Measurements from ENCODE around the gene TJP1. TPM values are rescaled to one million over a fixed set of nuclear protein-coding genes. Genes with fewer than 3 reads are reported as not detected.

The TJP1 gene
- total RNA-seq (36.0 TPM), polyA plus RNA-seq (ENCODE audit: insufficient read depth in 1 of 8, insufficient read length in 8 of 8, low replicate concordance in 1 of 8) (10 to 100 TPM; 40.5 to 57.6 (median 45.0) TPM)
- long read RNA-seq, donor 1 = 0 reads
- long read RNA-seq, donor 2 = 0 reads
- long read RNA-seq, donor 3, partial matches to known transcripts = 5 of 6 reads
- long read RNA-seq, donor 3, other reads (novel, unspliced or antisense) = 0 of 6 reads
- long read RNA-seq, donor 4 = 0 reads
- long read RNA-seq, donor 5, full-length matches to known transcripts = 3 of 15 reads
- long read RNA-seq, donor 5, partial matches to known transcripts = 12 of 15 reads
- long read RNA-seq, donor 5, other reads (novel, unspliced or antisense) = 0 of 15 reads
- long read RNA-seq, donor 6 = 0 reads
- long read RNA-seq, donor 7 = 0 reads
- long read RNA-seq, donor 8, partial matches to known transcripts = 6 of 7 reads
- long read RNA-seq, donor 8, other reads (novel, unspliced or antisense) = 0 of 7 reads
- long read RNA-seq, donor 9, partial matches to known transcripts = 6 of 6 reads
- long read RNA-seq, donor 9, other reads (novel, unspliced or antisense) = 0 of 6 reads
- long read RNA-seq, donor 10, partial matches to known transcripts = 7 of 11 reads
- long read RNA-seq, donor 10, other reads (novel, unspliced or antisense) = 0 of 11 reads
- long read RNA-seq, donor 11, partial matches to known transcripts = 5 of 6 reads
- long read RNA-seq, donor 11, other reads (novel, unspliced or antisense) = 0 of 6 reads

GRCh38 chr15:29822100-29822683, at the start of gene TJP1:
Gene TJP1 (minus strand): TSS chr15:29822468. CDS start chr15:29822028, 440 bp downstream.
- no peaks in the 10 kb centered on the region for H3K9me3 ChIP-seq (replicated peaks; ENCODE audit: control insufficient read depth, low read depth, low read length)
- under 1% methylated on average over 49 of the region's 80 CpGs for WGBS (ENCODE audit: insufficient coverage)
- peak; percentile 90 for DNase-seq
- H3K4me1 ChIP-seq (ENCODE audit: control insufficient read depth, insufficient read depth, low read length) = peaks cover 3% of the 10 kb centered on the region
- H3K27me3 ChIP-seq (ENCODE audit: control insufficient read depth, insufficient read depth, low read length) = peaks cover 4% of the 10 kb centered on the region
- H3K36me3 ChIP-seq (ENCODE audit: control insufficient read depth, insufficient read depth, low read length) = no peaks in the 10 kb centered on the region
- peak within 1 kb of the TSS; percentile 75 for H3K4me3 ChIP-seq (ENCODE audit: low read length)
- H3K27ac ChIP-seq (ENCODE audit: low read length) = peak within 1 kb of the TSS; percentile 92

GRCh38 chr15:29871401-29871800, 49.1 kb upstream of the TJP1 start:
- WGBS (ENCODE audit: insufficient coverage) = 74% methylated on average over 19 of the region's 19 CpGs
- no peaks in the 10 kb centered on the region for H3K9me3 ChIP-seq (replicated peaks; ENCODE audit: control insufficient read depth, low read depth, low read length)
- no peaks in the 10 kb centered on the region for H3K36me3 ChIP-seq (ENCODE audit: control insufficient read depth, insufficient read depth, low read length)
- H3K4me3 ChIP-seq (ENCODE audit: low read length) = no peak overlapping the region
- no peaks in the 10 kb centered on the region for H3K27me3 ChIP-seq (ENCODE audit: control insufficient read depth, insufficient read depth, low read length)
- peaks cover 2% of the 10 kb centered on the region for H3K4me1 ChIP-seq (ENCODE audit: control insufficient read depth, insufficient read depth, low read length)
- peak overlapping the region; percentile 1 for H3K27ac ChIP-seq (ENCODE audit: low read length)
- DNase-seq = peak; percentile 36

- WGBS (ENCODE audit: insufficient coverage) = 55% methylated on average over 4 of the region's 11 CpGs
Measured at GRCh38 chr15:29870495-29871151, 48.4 kb upstream of the TJP1 start.

GRCh38 chr15:29867241-29868000, 45.2 kb upstream of the TJP1 start:
- peaks cover 2% of the 10 kb centered on the region for H3K4me1 ChIP-seq (ENCODE audit: control insufficient read depth, insufficient read depth, low read length)
- no peak overlapping the region for H3K27ac ChIP-seq (ENCODE audit: low read length)
- H3K4me3 ChIP-seq (ENCODE audit: low read length) = no peak overlapping the region
- H3K27me3 ChIP-seq (ENCODE audit: control insufficient read depth, insufficient read depth, low read length) = no peaks in the 10 kb centered on the region
- no peaks in the 10 kb centered on the region for H3K36me3 ChIP-seq (ENCODE audit: control insufficient read depth, insufficient read depth, low read length)
- H3K9me3 ChIP-seq (replicated peaks; ENCODE audit: control insufficient read depth, low read depth, low read length) = no peaks in the 10 kb centered on the region
- WGBS (ENCODE audit: insufficient coverage) = 78% methylated on average over 1 of the region's 3 CpGs
- DNase-seq = no peak

More at GRCh38 chr15:29870495-29871151, 48.4 kb upstream of the TJP1 start:
- Histone ChIP-seq H3K27ac (ENCODE audit: low read length) (peak overlapping the region; percentile 9), H3K4me1 (ENCODE audit: control insufficient read depth, insufficient read depth, low read length) (peaks cover 2% of the 10 kb centered on the region), H3K27me3 (ENCODE audit: control insufficient read depth, insufficient read depth, low read length) (no peaks in the 10 kb centered on the region), H3K4me3 (ENCODE audit: low read length) (no peak overlapping the region), H3K9me3 (replicated peaks; ENCODE audit: control insufficient read depth, low read depth, low read length) (no peaks in the 10 kb centered on the region), H3K36me3 (ENCODE audit: control insufficient read depth, insufficient read depth, low read length) (no peaks in the 10 kb centered on the region)
- DNase-seq = peak; percentile 54

GRCh38 chr15:29866337-29866736, 44.1 kb upstream of the TJP1 start:
- peaks cover under 1% of the 10 kb centered on the region for H3K4me1 ChIP-seq (ENCODE audit: control insufficient read depth, insufficient read depth, low read length)
- no peaks in the 10 kb centered on the region for H3K36me3 ChIP-seq (ENCODE audit: control insufficient read depth, insufficient read depth, low read length)
- H3K27ac ChIP-seq (ENCODE audit: low read length) = no peak overlapping the region
- no peaks in the 10 kb centered on the region for H3K9me3 ChIP-seq (replicated peaks; ENCODE audit: control insufficient read depth, low read depth, low read length)
- no CpG with 5 or more reads among the region's 1 CpG for WGBS (ENCODE audit: insufficient coverage)
- H3K4me3 ChIP-seq (ENCODE audit: low read length) = no peak overlapping the region
- no peak for DNase-seq
- H3K27me3 ChIP-seq (ENCODE audit: control insufficient read depth, insufficient read depth, low read length) = no peaks in the 10 kb centered on the region

GRCh38 chr15:29864501-29864900, 42.2 kb upstream of the TJP1 start:
- Histone ChIP-seq H3K9me3 (replicated peaks; ENCODE audit: control insufficient read depth, low read depth, low read length) (no peaks in the 10 kb centered on the region), H3K27ac (ENCODE audit: low read length) (no peak overlapping the region), H3K27me3 (ENCODE audit: control insufficient read depth, insufficient read depth, low read length) (no peaks in the 10 kb centered on the region), H3K4me3 (ENCODE audit: low read length) (no peak overlapping the region), H3K4me1 (ENCODE audit: control insufficient read depth, insufficient read depth, low read length) (no peaks in the 10 kb centered on the region), H3K36me3 (ENCODE audit: control insufficient read depth, insufficient read depth, low read length) (no peaks in the 10 kb centered on the region)
- no peak for DNase-seq
- WGBS (ENCODE audit: insufficient coverage) = no CpG with 5 or more reads among the region's 4 CpGs

GRCh38 chr15:29863438-29863837, 41.2 kb upstream of the TJP1 start:
- no peaks in the 10 kb centered on the region for H3K36me3 ChIP-seq (ENCODE audit: control insufficient read depth, insufficient read depth, low read length)
- H3K27ac ChIP-seq (ENCODE audit: low read length) = no peak overlapping the region
- WGBS (ENCODE audit: insufficient coverage) = 80% methylated on average over 1 of the region's 4 CpGs
- no peaks in the 10 kb centered on the region for H3K27me3 ChIP-seq (ENCODE audit: control insufficient read depth, insufficient read depth, low read length)
- H3K4me1 ChIP-seq (ENCODE audit: control insufficient read depth, insufficient read depth, low read length) = no peaks in the 10 kb centered on the region
- no peak for DNase-seq
- no peaks in the 10 kb centered on the region for H3K9me3 ChIP-seq (replicated peaks; ENCODE audit: control insufficient read depth, low read depth, low read length)
- H3K4me3 ChIP-seq (ENCODE audit: low read length) = no peak overlapping the region

GRCh38 chr15:29862271-29862670, 40.0 kb upstream of the TJP1 start:
- Histone ChIP-seq H3K27ac (ENCODE audit: low read length) (no peak overlapping the region), H3K27me3 (ENCODE audit: control insufficient read depth, insufficient read depth, low read length) (no peaks in the 10 kb centered on the region), H3K4me1 (ENCODE audit: control insufficient read depth, insufficient read depth, low read length) (no peaks in the 10 kb centered on the region), H3K9me3 (replicated peaks; ENCODE audit: control insufficient read depth, low read depth, low read length) (no peaks in the 10 kb centered on the region), H3K36me3 (ENCODE audit: control insufficient read depth, insufficient read depth, low read length) (no peaks in the 10 kb centered on the region), H3K4me3 (ENCODE audit: low read length) (no peak overlapping the region)
- DNase-seq = no peak
- no CpG with 5 or more reads among the region's 2 CpGs for WGBS (ENCODE audit: insufficient coverage)

- WGBS (ENCODE audit: insufficient coverage) = no CpG with 5 or more reads among the region's 2 CpGs
- no peaks in the 10 kb centered on the region for H3K9me3 ChIP-seq (replicated peaks; ENCODE audit: control insufficient read depth, low read depth, low read length)
- H3K36me3 ChIP-seq (ENCODE audit: control insufficient read depth, insufficient read depth, low read length) = no peaks in the 10 kb centered on the region
- no peaks in the 10 kb centered on the region for H3K4me1 ChIP-seq (ENCODE audit: control insufficient read depth, insufficient read depth, low read length)
- DNase-seq = no peak
- no peaks in the 10 kb centered on the region for H3K27me3 ChIP-seq (ENCODE audit: control insufficient read depth, insufficient read depth, low read length)
- H3K27ac ChIP-seq (ENCODE audit: low read length) = no peak overlapping the region
- no peak overlapping the region for H3K4me3 ChIP-seq (ENCODE audit: low read length)
Measured at GRCh38 chr15:29860872-29861271, 38.6 kb upstream of the TJP1 start.

Measured in muscle of leg (tissue), 16 donors.